GM18519 (cell line): ENCODE results near the gene UGT1A8.
"Not testable (repeated sequence)": the region's sequence is repeated elsewhere in the genome, so short reads cannot be mapped to it uniquely, and the experiment has no call there.

Experiments
- ATAC-seq: cut with Tn5 transposase; IDR thresholded peaks from one replicate; pipeline ENCODE4 v1.9.1; 2021; ENCODE audit warnings: mild to moderate bottlenecking, moderate library complexity; ENCODE audit not compliant: unreplicated experiment, low FRiP score

UGT1A8 gene

DNA sequence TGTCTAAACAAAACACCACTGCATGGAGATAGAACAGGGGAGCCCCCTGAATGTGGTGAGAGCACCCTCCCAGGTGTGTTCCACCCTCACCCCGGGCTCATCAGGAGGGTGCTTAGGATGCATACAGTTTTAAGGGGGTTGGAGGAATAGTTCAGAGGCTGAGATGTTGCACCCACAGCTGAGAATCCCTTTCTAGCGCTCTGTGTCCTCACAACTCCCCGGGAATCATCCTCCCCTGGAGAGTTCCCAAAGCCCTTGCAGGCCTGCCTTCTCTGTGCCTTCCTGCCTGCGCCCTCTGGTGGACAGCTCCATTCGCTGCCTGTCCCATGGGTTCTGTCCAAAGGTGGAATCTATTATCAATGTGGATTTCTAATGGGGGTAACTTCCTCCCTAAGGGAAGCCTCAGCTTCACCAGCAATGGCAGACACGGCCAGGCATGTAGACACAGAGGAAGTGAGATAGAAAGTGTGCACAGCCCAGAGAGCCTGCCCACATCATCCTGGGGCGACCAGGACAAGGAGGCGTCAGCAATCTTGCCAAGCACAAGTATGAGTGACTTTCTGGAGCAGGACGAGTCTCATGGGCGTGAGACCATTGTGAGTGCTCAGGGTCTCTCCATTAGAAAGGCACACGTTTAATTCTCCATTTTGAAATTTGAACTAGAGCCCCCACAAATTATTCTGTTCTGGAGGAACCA lies 94.0 kb downstream of the UGT1A8 start:
- ATAC-seq, result no peak

DNA sequence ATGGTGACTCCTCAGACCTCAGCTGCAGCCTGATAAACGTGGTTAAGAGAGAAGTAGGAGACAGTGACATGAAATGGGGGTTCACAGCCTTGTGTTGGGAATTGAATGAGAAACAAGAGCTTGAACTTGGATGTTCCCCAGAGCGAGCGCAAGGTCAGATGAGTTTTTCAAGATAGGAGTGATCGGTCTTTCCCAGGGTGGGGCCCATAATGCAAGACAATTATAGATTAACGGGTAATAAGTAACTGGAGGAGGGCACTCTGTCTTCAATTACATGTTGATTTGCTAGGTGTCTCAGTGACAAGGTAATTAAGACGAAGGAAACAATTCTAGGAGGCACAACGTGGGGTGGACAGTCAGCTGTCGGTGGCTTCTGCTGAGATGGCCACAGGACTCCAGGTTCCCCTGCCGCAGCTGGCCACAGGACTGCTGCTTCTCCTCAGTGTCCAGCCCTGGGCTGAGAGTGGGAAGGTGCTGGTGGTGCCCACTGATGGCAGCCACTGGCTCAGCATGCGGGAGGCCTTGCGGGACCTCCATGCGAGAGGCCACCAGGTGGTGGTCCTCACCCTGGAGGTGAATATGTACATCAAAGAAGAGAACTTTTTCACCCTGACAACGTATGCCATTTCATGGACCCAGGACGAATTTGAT lies 95.3 kb downstream of the UGT1A8 start, which contains the start of gene UGT1A5:
Gene UGT1A5 (plus strand): TSS at position 297 of the 651 bp plus-strand sequence. CDS start 85 bp downstream, at position 382.
- no peak for ATAC-seq

DNA sequence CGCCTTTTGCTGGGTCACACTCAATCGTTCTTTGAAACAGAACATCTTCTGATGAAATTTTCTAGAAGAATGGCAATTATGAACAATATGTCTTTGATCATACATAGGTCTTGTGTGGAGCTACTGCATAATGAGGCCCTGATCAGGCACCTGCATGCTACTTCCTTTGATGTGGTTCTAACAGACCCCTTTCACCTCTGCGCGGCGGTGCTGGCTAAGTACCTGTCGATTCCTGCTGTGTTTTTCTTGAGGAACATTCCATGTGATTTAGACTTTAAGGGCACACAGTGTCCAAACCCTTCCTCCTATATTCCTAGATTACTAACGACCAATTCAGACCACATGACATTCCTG lies 95.8 kb downstream of the UGT1A8 start:
- ATAC-seq, result no peak

DNA sequence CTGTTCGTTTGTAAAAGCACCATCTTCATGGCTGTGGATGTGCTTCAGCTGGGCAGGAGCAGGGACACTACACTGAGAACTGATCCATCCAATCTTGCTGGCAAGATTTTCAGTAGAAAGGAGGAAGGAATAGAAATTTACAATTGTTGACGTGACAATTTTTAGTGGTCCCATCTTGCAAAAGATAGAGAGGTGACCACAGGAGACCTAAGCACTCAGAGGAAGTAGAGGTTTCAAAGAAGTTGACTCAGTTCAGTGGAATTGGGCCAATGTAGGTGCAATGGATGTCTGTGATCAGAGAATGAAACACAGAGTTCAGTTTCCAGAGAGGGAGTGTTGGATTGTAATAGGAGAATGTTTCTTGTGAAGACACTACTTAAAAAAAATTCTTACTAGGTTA lies 96.7 kb downstream of the UGT1A8 start:
- ATAC-seq, result no peak

DNA sequence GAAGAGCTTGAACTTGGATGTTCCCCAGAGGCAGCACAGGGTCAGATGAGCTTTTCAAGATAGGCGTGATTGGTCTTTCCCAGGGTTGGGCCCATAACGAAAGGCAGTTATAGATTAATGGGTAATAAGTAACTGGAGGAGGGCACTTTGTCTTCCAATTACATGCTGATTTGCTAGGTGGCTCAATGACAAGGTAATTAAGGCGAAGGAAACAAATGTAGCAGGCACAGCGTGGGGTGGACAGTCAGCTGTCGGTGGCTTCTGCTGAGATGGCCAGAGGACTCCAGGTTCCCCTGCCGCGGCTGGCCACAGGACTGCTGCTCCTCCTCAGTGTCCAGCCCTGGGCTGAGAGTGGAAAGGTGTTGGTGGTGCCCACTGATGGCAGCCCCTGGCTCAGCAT lies 101.1 kb downstream of the UGT1A8 start, which contains the start of gene UGT1A4:
Gene UGT1A4 (plus strand): TSS at position 185 of the 400 bp plus-strand sequence. CDS start 85 bp downstream, at position 270.
- no peak for ATAC-seq

DNA sequence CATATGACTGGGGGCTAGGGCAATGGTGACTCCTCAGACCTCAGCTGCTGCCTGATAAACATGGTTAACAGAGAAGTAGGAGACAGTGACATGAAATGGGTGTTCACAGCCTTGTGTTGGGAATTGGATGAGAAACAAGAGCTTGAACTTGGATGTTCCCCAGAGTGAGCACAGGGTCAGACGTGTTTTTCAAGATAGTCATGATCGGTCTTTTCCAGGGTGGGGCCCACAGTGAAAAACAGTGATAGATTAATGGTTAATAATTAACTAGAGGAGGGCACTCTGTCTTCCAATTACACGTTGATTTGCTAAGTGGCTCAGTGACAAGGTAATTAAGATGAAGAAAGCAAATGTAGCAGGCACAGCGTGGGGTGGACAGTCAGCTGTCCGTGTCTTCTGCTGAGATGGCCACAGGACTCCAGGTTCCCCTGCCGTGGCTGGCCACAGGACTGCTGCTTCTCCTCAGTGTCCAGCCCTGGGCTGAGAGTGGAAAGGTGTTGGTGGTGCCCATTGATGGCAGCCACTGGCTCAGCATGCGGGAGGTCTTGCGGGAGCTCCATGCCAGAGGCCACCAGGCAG lies 111.4 kb downstream of the UGT1A8 start, which contains the start of gene UGT1A3:
Gene UGT1A3 (plus strand): TSS at position 320 of the 579 bp plus-strand sequence. CDS start 85 bp downstream, at position 405.
- ATAC-seq, result no peak

DNA sequence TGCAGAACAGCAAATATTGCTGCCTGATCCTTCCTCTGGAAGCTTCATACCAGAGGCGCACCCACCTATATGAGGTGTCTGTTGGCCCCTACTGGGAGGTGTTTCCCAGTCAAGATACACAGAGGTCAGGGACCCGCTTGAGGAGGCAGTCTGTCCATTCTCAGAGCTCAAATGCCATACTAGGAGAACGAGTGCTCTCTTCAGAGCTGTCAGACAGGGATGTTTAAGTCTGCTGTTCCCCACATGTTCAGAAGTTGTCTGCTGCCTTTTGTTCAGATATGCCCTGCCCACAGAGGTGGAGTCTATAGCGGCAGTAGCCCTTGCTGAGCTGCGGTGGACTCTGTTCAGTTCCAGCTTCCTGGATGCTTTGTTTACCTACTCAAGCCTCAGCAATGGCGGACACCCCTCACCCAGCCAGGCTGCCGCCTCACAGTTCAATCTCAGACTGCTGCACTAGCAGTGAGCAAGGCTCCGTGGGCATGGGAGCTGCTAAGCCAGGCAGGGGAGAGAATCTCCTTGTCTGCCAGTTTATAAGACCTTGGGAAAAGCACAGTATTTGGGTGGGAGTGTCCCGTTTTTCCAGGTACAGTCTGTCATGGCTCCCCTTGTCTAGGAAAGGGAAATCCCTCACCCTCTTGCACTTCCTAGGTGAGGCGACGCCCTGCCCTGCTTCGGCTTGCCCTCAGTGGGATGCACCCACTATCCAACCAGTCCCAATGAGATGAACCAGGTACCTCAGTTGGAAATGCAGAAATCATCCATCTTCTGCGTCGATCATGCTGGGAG lies 119.6 kb downstream of the UGT1A8 start:
- ATAC-seq, result not testable (repeated sequence)

DNA sequence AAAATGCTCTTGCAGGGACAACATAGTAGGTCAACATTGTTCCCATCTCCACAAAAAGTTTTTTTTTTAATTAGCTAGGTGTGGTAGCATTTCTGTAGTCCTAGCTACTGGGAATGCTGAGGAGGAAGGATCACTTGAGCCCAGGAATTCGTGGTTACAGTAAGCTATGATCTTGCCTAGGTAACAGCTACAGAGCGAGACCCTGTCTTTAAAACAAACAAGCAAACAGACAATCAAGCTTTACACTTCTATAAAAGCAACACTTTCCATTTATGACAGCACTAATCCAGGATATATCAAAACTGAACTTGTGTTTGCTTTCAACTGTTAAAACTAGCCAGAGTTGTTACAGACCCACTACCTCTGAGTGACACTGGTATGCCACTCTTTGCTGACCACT lies 123.4 kb downstream of the UGT1A8 start:
- no peak for ATAC-seq

DNA sequence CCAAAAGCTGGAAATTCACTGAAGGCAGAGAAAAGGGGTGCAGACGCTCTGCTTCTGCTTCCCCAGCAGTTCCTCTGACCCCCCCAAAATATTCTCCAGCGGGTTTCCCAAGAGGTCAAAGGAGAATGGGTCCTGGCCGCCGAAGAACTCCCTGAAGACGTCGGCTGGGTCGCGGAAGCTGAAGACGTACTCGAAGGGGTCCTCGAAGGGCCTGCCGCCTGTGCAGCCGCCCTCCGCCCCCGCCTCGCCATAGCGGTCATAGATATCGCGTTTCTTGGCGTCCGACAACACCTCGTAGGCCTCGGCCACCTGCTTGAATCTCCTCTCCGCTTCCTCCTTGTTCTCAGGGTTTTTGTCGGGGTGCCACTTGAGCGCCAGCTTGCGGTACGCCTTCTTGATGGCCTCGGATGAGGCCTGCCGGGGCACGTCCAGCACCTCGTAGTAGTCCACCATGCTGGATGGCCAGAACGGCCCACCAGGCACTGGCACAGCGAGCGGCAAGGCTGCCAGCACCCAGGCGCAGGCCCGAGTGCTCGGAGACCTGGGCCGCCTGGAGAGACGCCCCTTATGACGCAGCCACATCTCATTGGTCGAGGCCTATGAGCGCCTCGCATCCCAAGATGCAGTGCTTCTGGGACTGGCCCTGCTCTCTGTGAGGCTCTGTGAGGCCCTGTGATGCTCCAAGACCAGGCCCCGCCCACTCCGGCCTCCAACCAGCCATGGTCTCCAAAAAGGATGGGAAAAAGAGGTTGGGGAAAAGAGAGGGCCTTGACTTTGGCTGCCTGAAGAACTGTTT lies 126.2 kb downstream of the UGT1A8 start:
- no peak for ATAC-seq

DNA sequence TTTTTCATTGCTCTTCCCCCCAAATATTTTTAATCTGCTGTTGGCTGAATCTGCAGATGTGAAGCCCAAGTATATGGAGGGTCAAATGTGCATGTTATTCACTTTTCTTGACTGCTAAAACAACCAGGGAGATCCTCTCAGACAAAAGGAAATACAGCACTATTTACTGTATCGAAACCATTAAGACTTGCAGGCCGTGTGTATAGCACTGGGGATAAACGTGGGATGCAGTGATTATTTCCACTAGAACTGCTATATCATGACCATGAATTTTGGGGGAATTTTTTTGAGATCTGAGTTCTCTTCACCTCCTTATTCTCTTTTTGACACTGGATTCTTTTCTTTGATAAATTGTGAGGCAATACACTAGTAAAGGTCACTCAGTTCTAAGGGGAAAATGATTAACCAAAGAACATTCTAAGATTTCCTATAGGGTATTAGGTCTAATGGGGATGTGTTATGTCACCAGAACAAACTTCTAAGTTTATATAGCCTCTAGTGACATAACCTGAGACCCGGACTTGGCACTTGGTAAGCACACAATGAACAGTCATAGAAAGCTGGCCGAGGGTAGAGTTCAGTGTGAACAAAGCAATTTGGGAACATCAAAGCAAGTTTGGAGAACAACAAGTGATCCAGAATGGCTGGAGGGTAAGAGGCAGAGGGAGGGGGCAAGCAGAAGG lies 127.8 kb downstream of the UGT1A8 start:
- ATAC-seq, result no peak

DNA sequence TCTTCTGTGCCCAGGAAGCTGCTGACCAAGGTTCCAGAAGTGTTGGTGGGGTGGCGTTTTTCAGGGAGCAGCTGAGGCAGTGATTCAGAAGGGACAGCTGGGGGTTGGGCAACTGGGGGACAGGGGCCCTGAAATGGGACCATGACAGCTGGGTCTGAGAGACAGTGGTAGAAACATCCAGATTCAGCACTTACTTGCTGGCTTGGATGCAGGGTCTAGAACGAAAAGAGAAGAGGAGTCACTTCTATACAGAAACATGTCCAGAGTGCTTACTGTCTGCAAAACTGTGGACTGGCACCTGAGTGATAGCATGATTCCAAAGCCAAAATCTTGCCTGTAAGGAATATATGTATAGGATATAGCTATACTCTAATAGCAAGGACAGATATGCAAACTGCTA lies 128.4 kb downstream of the UGT1A8 start:
- not testable (repeated sequence) for ATAC-seq

DNA sequence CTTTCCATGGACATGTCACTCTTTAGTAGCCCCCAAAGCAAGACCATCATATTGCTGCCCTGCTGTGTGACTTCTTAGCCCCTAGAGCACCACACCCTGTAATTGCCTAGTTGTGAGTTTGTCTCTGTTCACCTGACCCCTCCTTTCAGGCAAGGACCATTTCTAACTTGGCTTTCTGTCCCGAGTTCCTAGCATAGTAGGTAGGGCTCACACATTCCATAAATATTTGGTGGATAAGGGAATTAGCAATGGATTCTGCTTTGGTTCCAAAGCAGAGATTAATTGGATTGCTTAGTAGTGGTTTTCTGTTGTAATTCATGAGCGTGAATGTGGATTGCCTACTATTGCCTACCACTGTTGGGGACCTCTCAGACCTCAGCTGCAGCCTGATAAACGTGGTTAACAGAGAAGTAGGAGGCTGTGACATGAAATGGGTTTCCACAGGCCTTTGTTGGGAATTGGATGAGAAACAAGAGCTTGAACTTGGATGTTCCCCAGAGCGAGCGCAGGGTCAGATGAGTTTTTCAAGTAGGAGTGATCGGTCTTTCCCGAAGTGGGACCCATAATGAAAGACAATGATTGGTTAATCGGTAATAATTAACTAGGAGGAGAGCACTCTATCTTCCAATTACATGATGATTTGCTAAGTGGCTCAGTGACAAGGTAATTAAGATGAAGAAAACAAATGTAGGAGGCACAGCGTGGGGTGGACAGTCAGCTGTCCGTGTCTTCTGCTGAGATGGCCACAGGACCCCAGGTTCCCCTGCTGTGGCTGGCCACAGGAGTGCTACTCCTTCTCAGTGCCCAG lies 129.2 kb downstream of the UGT1A8 start:
- ATAC-seq, result no peak

DNA sequence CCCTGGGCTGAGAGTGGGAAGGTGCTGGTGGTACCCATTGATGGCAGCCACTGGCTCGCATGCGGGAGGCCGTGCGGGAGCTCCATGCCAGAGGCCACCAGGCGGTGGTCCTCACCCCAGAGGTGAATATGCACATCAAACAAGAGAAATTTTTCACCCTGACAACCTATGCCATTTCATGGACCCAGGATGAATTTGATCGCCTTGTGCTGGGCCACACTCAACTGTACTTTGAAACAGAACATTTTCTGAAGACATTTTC lies 129.8 kb downstream of the UGT1A8 start:
- ATAC-seq, result no peak

DNA sequence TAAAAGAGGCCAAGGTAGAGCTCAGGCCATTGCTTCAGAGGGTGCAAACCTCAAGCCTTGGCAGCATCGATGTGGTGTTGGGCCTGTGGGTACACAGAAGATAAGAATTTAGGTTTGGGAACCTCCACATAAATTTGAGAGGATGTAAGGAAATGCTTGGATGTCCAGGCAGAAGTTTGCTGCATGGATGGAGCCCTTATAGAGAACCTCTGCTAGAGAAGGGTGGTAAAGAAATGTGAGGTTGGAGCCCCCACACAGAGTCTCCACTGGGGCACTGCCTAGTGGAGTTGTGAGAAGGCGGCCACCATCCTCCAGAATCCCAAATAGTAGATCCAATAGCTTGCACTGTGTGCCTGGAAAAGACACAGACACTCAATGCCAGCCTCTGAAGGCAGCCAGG lies 133.3 kb downstream of the UGT1A8 start:
- not testable (repeated sequence) for ATAC-seq

DNA sequence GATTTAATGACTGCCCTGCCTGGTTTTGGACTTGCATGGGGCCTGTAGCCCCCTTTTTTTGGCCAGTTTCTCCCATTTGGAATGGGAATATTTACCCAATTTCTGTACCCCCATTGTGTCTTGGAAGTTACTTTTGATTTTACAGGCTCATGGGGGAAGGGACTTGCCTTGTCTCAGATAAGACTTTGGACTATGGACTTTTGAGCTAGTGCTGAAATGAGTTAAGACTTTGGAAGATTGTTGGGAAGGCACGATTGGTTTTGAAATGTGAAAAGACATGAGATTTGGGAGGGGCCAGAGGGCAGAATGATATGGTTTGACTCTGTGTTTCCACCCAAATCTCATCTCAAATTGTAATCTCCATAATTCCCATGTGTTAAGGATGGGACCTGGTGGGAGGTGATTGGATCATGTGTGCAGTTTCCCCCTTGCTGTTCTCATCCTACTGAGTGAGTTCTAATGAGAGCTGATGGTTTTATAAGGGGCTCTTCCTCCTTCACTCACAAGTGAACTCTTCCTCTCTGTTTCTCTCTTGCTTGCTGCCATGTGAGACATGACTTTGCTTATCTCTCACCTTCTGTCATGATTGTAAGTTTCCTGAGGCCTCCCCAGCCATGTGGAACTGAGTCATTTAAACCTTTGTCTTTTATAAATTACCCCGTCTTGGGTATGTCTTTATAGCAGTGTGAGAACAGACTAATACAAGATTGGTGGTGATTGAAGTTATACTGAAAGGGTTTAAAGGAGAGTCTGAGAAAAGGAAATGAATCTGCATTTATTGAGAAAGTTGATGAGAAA lies 134.0 kb downstream of the UGT1A8 start:
- not testable (repeated sequence) for ATAC-seq

DNA sequence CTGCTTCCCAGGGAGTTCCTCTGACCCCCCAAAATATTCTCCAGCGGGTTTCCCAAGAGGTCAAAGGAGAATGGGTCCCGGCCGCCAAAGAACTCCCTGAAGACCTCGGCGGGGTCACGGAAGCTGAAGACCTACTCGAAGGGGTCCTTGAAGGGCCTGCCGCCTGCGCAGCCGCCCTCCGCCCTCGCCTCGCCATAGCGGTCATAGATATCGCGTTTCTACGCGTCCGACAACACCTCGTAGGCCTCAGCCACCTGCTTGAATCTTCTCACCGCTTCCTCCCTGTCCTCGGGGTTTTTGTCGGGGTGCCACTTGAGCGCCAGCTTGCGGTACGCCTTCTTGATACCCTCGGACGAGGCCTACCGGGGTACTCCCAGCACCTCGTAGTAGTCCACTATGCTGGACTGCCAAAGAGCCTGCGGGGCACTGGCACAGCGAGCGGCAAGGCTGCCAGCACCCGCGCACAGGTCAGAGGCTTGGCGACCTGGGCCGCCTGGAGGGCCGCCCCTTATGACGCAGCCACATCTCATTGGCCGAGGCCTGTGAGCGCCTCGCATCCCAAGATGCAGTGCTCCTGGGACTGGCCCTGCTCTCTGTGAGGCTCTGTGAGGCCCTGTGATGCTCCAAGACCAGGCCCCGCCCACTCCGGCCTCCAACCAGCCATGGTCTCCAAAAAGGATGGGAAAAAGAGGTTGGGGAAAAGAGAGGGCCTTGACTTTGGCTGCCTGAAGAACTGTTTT lies 137.6 kb downstream of the UGT1A8 start:
- no peak for ATAC-seq

DNA sequence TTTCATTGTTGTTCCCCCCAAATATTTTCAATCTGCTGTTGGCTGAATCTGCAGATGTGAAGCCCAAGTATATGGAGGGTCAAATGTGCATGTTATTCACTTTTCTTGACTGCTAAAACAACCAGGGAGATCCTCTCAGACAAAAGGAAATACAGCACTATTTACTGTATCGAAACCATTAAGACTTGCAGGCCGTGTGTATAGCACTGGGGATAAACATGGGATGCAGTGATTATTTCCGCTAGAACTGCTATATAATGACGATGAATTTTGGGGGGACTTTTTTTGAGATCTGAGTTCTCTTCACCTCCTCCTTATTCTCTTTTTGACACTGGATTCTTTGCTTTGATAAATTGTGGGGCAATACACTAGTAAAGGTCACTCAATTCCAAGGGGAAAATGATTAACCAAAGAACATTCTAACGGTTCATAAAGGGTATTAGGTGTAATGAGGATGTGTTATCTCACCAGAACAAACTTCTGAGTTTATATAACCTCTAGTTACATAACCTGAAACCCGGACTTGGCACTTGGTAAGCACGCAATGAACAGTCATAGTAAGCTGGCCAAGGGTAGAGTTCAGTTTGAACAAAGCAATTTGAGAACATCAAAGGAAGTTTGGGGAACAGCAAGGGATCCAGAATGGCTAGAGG lies 139.1 kb downstream of the UGT1A8 start:
- ATAC-seq, result no peak
